ENCODE measurements around the gene ZNF839. TPM values are rescaled to one million over a fixed set of nuclear protein-coding genes. Genes with fewer than 3 reads are reported as not detected.
"Not testable (repeated sequence)": the region's sequence is repeated elsewhere in the genome, so short reads cannot be mapped to it uniquely, and the experiment has no call there.

Gene ZNF839
- total RNA-seq, 2 donors from 2014 or later = 8.2 to 11.2 TPM

DNA sequence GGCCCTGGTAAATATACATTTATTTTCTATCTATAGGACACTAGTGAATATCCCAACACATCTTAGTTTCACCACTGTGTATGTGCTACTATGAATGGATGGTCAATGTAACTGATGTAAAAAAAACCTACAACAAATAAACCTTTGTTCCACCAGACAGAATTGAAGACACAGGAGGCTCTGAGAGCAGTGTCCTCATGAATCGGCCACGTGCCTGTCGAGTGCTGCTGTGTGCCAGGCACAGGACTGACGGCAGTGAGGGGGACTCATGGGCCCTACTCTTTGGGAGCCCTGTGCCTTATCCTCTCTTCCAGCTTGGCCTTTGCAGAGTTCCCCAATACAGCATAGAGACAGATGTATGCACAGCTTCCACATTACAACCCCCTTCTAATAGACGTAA lies 24.9 kb downstream of the ZNF839 start:
- Mint-ChIP-seq H3K9me3 (no peaks in the 10 kb centered on the region), H3K27ac (peak overlapping the region; percentile 41), H3K4me3 (no peak overlapping the region), H3K27me3 (no peaks in the 10 kb centered on the region), H3K4me1 (no peaks in the 10 kb centered on the region), H3K36me3 (ENCODE audit: low read depth) (peaks cover 86% of the 10 kb centered on the region)
- ATAC-seq (replicated peaks) = no peak

DNA sequence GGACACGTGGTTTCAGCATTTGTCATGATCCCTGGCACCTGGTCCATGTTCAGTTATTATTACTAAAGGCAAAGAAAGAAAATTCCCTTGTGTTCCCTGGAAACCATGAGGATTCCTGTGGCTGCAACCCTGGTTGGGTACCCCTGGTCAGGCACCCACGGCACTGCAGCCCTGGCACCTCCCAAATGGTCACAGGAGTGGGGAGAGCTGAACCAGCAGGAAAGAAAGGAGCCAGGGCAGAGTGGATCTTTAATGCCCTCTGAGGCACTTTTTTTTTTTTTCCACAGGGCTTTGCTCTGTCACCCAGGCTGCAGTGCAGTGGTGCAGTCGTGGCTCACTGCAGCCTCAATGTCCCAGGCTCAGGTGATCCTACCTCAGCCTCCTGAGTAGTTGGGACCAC lies 25.7 kb downstream of the ZNF839 start:
- no peaks in the 10 kb centered on the region for H3K4me1 Mint-ChIP-seq
- no peak overlapping the region for H3K4me3 Mint-ChIP-seq
- peaks cover 93% of the 10 kb centered on the region for H3K36me3 Mint-ChIP-seq (ENCODE audit: low read depth)
- no peak for ATAC-seq (replicated peaks)
- no peaks in the 10 kb centered on the region for H3K9me3 Mint-ChIP-seq
- H3K27ac Mint-ChIP-seq = peak overlapping the region; percentile 41
- H3K27me3 Mint-ChIP-seq = no peaks in the 10 kb centered on the region

DNA sequence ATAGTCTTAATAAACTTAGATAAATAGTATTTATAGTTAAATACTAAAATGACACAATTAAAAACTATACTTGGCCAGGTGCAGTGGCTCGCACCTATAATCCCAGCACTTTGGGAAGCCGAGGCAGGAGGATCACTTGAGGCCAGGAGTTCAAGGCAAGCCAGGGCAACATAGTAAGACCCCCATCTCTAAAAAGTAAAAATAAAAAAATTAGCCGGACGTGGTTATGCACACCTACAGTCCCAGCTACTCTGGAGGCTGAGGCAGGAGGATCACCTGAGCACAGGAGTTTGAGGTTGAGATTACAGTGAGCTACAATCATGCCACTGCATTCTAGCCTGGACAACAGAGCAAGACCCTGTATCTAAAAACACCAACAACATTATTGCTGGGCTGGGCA lies 27.1 kb downstream of the ZNF839 start:
- no peak for ATAC-seq (replicated peaks)
- Mint-ChIP-seq H3K9me3 (no peaks in the 10 kb centered on the region), H3K27ac (no peak overlapping the region), H3K4me3 (no peak overlapping the region), H3K27me3 (no peaks in the 10 kb centered on the region), H3K36me3 (ENCODE audit: low read depth) (peaks cover 92% of the 10 kb centered on the region), H3K4me1 (no peaks in the 10 kb centered on the region)

DNA sequence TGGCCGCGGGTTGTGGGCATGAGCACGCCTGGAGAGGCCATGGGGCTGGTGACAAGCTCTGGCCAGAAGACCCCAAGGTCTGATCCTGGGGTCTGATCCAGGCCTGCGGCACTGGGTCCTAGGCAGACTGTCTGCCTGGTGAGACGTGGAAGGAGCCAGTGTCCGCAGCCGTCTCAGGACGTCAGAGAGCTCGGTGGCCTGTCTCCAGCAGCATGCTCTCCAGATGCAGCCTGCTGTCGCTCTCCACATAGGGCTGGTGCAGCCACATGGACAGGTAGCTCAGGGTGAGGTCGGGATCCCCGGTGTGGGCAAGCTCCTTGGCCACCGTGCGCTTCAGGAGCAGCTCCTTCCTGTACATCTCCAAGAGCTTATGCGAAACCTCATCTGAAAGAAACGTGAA lies 28.8 kb downstream of the ZNF839 start:
- peaks cover 93% of the 10 kb centered on the region for H3K36me3 Mint-ChIP-seq (ENCODE audit: low read depth)
- no peaks in the 10 kb centered on the region for H3K4me1 Mint-ChIP-seq
- H3K4me3 Mint-ChIP-seq = no peak overlapping the region
- no peaks in the 10 kb centered on the region for H3K9me3 Mint-ChIP-seq
- ATAC-seq (replicated peaks) = no peak
- no peaks in the 10 kb centered on the region for H3K27me3 Mint-ChIP-seq
- H3K27ac Mint-ChIP-seq = peak overlapping the region; percentile 48

DNA sequence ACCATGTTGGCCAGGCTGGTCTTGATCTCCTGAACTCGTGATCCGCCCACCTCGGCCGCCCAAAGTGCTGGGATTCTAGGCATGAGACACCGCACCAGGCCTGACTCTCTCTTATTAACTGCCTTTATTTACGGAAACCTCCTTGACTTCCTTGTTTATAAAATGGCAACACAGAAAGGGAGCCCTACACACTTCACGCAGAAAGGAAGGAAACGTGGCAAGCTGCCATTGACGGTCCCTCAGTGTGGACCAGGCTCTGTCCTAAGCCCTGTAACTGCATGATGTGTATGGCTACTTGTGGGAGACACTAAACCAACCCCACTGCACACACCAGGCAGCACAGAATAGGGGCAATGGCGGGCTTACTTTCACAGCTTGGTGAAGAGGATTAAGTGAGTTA lies 31.5 kb downstream of the ZNF839 start:
- Mint-ChIP-seq H3K9me3 (no peaks in the 10 kb centered on the region), H3K27ac (no peak overlapping the region), H3K4me1 (no peaks in the 10 kb centered on the region), H3K4me3 (no peak overlapping the region), H3K27me3 (no peaks in the 10 kb centered on the region), H3K36me3 (ENCODE audit: low read depth) (peaks cover 97% of the 10 kb centered on the region)
- ATAC-seq (replicated peaks) = no peak

DNA sequence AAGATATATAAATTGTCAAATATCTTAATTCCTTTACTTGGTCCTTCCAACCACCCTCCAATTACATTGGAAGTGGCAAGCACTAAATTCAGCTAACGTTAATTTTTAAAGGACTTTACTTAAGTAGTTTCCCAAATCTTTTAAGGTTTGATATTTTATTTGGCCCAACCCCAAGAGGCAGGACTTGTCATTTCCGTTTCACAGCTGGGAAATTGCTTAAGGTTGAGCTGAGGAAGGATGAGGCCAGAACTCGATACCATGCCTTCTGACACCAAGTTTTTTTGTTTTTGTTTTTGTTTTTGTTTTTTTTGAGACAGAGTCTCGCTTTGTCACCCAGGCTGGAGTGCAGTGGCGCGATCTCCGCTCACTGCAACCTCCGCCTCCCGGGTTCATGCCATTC lies 32.0 kb downstream of the ZNF839 start:
- peaks cover 98% of the 10 kb centered on the region for H3K36me3 Mint-ChIP-seq (ENCODE audit: low read depth)
- H3K27ac Mint-ChIP-seq; H3K27me3 Mint-ChIP-seq; H3K4me3 Mint-ChIP-seq; H3K4me1 Mint-ChIP-seq; ATAC-seq (replicated peaks); H3K9me3 Mint-ChIP-seq: not testable (repeated sequence)

DNA sequence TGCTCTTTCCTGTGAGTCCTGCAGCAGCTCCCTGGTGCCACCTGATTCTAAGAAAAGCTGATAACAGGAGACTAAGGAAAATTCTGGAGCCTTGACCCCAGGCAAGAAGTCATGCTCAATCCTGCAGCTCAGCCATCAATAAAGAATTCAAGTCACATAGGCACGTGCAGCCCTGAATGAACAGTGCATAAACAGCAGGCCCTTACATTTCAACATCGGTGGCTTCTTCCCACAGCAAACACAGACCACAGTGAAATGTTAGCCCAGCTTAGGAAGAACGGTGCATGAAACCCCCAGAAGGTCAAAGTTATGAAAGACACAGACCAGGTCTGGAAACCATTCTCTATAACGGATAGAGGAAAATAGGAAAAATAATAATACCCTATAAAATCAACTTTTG lies 32.7 kb downstream of the ZNF839 start:
- no peak for ATAC-seq (replicated peaks)
- no peaks in the 10 kb centered on the region for H3K4me1 Mint-ChIP-seq
- H3K27ac Mint-ChIP-seq = no peak overlapping the region
- no peak overlapping the region for H3K4me3 Mint-ChIP-seq
- H3K9me3 Mint-ChIP-seq = no peaks in the 10 kb centered on the region
- H3K27me3 Mint-ChIP-seq = no peaks in the 10 kb centered on the region
- peaks cover 98% of the 10 kb centered on the region for H3K36me3 Mint-ChIP-seq (ENCODE audit: low read depth)

DNA sequence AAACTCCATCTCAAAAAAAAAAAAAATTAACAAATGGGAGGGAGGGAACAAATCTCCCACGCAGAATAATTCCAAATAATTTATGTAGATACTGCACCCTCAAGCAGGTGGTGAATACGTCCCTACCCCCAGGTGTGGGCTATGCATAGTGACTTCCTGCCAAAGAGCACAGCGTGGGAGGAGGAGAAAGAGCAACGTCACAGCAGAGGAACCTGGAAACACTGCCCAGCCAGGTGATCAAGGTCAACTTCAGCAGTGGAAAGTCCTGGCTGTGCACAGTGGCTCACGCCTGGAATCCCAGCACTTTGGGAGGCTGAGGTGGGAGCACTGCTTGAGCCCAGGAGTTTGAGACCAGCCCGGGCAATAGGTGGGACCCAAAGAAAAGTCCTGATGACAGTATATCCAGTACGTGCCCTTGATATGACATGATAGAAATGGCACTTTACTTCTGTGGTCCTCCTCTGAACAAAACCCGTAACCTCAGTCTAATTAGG lies 33.6 kb downstream of the ZNF839 start:
- no peak for ATAC-seq (replicated peaks)

DNA sequence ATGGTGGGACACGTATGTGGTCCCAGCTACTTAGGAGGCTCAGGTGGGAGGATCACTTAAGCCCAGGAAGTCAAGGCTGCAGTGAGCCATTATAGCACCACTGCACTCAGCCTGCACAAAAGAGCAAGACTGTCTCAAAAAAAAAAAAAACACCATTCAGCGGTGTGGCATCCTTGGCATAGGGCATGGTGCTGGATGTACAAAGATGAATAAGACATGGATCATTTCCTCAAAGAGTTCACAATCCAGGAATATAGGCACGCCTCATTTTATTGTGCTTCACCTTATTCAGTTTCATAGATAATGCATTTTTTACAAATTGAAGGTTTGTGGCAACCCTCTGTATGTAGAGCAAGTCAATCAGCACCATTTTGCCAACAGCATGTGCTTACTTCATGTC lies 36.7 kb downstream of the ZNF839 start:
- no peaks in the 10 kb centered on the region for H3K27me3 Mint-ChIP-seq
- peaks cover 9% of the 10 kb centered on the region for H3K4me1 Mint-ChIP-seq
- no peak for ATAC-seq (replicated peaks)
- H3K27ac Mint-ChIP-seq = no peak overlapping the region
- H3K9me3 Mint-ChIP-seq = no peaks in the 10 kb centered on the region
- peaks cover 93% of the 10 kb centered on the region for H3K36me3 Mint-ChIP-seq (ENCODE audit: low read depth)
- no peak overlapping the region for H3K4me3 Mint-ChIP-seq

More for the DNA sequence above, 33.6 kb downstream of the ZNF839 start:
- Mint-ChIP-seq H3K27ac (no peak overlapping the region), H3K9me3 (no peaks in the 10 kb centered on the region), H3K4me1 (no peaks in the 10 kb centered on the region), H3K4me3 (no peak overlapping the region), H3K27me3 (no peaks in the 10 kb centered on the region), H3K36me3 (ENCODE audit: low read depth) (peaks cover 98% of the 10 kb centered on the region)

DNA sequence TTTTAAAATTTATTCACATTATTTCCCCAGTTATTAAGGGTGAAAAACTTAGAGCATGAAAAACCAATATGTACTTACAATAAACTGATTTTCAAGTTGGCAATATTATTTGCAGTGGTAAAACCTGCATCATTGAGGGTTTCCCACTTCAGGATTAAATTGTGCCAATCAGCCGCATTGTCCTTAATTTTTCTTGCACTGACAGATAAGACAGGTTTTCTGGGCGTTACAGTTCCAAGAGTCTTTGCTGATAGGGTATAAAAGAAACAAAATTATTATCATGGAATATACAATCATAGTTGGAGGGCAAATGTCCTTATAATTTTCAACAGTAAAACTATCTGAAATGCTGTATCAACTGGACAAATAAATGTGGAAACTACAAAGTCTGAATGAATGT lies 39.8 kb downstream of the ZNF839 start:
- Mint-ChIP-seq H3K9me3 (no peaks in the 10 kb centered on the region), H3K27me3 (no peaks in the 10 kb centered on the region), H3K27ac (no peak overlapping the region), H3K4me3 (no peak overlapping the region), H3K4me1 (peaks cover 14% of the 10 kb centered on the region), H3K36me3 (ENCODE audit: low read depth) (peaks cover 64% of the 10 kb centered on the region)
- ATAC-seq (replicated peaks) = no peak

DNA sequence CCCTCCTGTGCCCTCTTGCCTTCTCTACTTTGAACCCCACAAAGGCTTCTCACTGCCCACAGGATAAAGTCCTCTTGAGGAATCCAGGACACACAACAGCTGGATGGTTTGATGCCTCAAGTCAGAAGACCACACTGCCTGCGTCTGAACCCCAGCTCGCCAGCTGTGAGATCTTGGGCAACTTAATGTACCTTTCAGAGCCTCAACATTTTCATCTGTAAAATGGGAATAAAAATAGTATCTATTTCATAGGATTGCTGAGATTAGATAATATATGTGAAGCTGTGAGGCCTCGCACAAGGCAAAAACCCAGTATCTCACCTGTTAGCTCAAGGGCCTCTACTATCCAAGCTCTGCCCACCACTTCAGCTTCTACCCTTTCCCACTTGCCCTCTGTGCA lies 40.8 kb downstream of the ZNF839 start:
- no peak for ATAC-seq (replicated peaks)
- H3K27me3 Mint-ChIP-seq = no peaks in the 10 kb centered on the region
- H3K9me3 Mint-ChIP-seq = no peaks in the 10 kb centered on the region
- H3K36me3 Mint-ChIP-seq (ENCODE audit: low read depth) = peaks cover 54% of the 10 kb centered on the region
- no peak overlapping the region for H3K4me3 Mint-ChIP-seq
- peak overlapping the region; percentile 79 for H3K27ac Mint-ChIP-seq
- H3K4me1 Mint-ChIP-seq = peaks cover 14% of the 10 kb centered on the region

DNA sequence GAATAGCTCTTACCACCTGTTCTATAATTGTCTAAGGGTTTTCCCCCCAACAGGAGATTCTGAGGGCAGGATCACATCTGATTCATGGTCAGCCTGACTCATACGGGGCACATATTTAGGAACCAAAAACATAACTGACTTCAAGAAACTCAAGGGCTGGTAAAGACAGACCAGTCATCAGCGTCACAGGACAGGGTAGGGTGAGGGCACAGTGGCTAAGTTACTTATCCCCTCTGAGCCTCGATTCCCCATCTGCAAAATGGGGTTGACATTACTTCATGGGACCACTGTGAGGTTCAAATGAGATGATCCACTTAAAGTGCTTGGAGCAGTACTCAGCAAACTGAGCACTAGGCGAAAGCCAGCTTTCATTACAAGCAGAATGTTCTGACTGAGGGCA lies 42.5 kb downstream of the ZNF839 start:
- ATAC-seq (replicated peaks) = peak; percentile 93
- Mint-ChIP-seq H3K4me3 (no peak overlapping the region), H3K27me3 (no peaks in the 10 kb centered on the region), H3K27ac (peak overlapping the region; percentile 88), H3K36me3 (ENCODE audit: low read depth) (peaks cover 37% of the 10 kb centered on the region), H3K4me1 (peaks cover 17% of the 10 kb centered on the region), H3K9me3 (no peaks in the 10 kb centered on the region)

DNA sequence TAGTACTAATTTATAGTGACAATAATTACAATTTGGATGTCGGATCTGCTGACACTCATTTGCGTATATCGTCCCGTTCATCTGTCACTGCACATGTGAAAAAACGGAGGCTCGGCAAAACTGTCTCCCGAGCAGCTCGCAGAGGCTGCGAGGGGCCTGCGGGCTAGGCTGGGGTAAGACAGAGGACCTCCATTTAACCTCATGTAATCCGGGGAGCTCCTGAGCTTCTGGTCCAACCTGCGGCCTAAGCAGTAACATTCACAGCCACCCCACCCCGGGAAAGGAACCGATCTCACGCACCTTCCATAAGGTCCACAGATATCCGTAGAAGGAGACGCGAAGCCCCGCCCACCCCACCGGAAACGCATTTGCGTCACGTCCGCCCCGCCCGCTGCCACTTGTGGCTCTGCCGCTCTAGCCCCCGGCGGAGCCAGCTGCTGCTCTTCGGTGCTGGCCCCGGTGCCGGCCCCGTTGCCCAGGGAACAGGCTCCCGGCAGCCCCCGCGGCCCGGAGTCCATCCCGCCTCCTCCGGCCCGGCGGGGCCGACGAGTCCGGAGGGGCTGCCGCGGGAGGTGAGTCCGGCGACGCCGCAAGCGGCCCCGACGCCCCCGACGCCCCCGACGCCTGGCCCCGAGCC lies 43.1 kb downstream of the ZNF839 start, which contains the start of the genes CINP and TECPR2:
Gene CINP, minus strand, starts transcription at position 346 of the 637 bp plus-strand sequence. Its CDS starts 39 bp downstream, at position 307.
Gene TECPR2, plus strand, starts transcription at position 397 of the 637 bp plus-strand sequence. CDS start 13,781 bp downstream, outside the sequence.
- Mint-ChIP-seq H3K4me1 (peaks cover 23% of the 10 kb centered on the region), H3K9me3 (no peaks in the 10 kb centered on the region), H3K27me3 (no peaks in the 10 kb centered on the region), H3K27ac (peak within 1 kb of the TSS; percentile 88), H3K36me3 (ENCODE audit: low read depth) (peaks cover 31% of the 10 kb centered on the region), H3K4me3 (no peak within 1 kb of the TSS)
- peak; percentile 82 for ATAC-seq (replicated peaks)

DNA sequence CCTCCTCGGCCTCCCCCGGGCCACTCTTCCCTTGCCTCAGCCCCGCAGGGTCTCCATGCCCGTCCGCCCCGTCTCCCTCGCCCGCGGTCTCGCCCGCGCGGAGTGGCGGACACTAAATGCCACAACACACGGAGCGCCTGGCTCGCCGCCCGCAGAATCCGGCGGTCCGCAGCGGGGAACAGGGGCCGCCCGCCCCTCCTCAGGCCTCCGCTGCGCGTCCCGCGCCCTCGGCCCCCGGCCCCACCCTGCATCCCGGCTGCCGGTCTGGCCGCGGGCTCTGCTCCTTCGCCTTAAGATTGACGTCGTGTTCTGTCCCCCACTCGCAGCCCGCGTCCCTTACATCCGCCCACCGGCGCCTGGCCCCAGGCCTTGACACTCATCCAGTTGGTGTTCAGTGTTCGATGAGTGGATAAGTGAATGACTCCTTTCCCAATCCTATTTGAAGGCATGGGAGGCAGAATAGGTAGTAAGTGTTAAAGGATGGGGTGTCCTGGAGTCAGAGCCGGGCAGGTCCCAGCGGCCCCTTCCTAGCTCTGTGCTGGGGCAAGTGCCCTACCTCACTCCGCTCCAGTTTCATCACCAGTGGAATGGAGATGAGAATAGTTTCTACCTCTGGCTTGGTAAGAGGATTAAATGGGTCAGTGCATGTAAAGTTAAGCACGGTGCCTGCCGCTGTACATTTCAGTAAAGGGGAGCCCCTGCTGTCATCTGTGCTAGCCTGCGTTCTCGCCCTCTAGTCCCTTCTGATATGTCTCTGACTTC lies 43.8 kb downstream of the ZNF839 start:
- peaks cover 24% of the 10 kb centered on the region for H3K36me3 Mint-ChIP-seq (ENCODE audit: low read depth)
- H3K9me3 Mint-ChIP-seq = no peaks in the 10 kb centered on the region
- ATAC-seq (replicated peaks) = peak; percentile 6
- no peaks in the 10 kb centered on the region for H3K27me3 Mint-ChIP-seq
- peak overlapping the region; percentile 88 for H3K27ac Mint-ChIP-seq
- peaks cover 23% of the 10 kb centered on the region for H3K4me1 Mint-ChIP-seq
- H3K4me3 Mint-ChIP-seq = no peak overlapping the region

DNA sequence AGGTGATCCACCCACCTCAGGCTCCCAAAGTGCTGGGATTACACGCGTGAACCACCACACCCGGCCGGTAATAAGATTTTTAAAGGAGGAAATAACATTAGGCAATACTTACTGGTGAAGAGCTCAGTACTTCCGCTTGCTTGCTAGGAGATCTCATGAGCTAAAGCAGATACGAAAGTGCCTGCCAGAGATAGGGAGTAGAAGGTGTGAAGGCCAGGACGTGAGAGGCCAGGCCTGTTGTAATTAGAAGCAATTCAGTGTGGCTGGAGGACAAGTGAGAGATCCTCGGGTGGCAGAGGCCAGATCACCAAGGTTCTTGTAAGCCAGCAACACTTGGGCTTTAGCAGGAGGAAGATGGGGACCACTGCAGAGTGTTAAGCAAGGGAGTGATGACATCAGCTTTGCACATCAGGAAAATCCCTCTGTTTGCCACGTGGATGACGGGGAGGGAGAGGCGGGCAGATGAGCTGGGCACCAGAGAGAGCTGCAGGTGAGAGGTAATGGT lies 50.8 kb downstream of the ZNF839 start:
- ATAC-seq (replicated peaks) = no peak
- H3K4me3 Mint-ChIP-seq = no peak overlapping the region
- peaks cover 26% of the 10 kb centered on the region for H3K4me1 Mint-ChIP-seq
- H3K27me3 Mint-ChIP-seq = no peaks in the 10 kb centered on the region
- peak overlapping the region; percentile 44 for H3K27ac Mint-ChIP-seq
- H3K9me3 Mint-ChIP-seq = no peaks in the 10 kb centered on the region
- no peaks in the 10 kb centered on the region for H3K36me3 Mint-ChIP-seq (ENCODE audit: low read depth)

All from activated T-helper 17 cell treated with anti-CD3 and anti-CD28 coated beads, Interleukin-2, amount 50 U/mL, for 72 hours (primary cell).